Stimulated activated CD4-positive, alpha-beta T cell treated with anti-CD3 and anti-CD28 coated beads, Interleukin-12 subunit alpha, Interleukin-12 subunit beta, amount 100 ng/mL, for 4 hours (primary cell): ENCODE results near the gene ANAPC16.
"Not testable (repeated sequence)": the region's sequence is repeated elsewhere in the genome, so short reads cannot be mapped to it uniquely, and the experiment has no call there.

Experiments used
- DNase-seq: peaks from one replicate; pipeline ENCODE4 v3.0.0-alpha.2; 2020

The ANAPC16 gene

GRCh38 chr10:72218325-72218724 lies 2.5 kb downstream of the ANAPC16 start:
- no peak for DNase-seq

DNA sequence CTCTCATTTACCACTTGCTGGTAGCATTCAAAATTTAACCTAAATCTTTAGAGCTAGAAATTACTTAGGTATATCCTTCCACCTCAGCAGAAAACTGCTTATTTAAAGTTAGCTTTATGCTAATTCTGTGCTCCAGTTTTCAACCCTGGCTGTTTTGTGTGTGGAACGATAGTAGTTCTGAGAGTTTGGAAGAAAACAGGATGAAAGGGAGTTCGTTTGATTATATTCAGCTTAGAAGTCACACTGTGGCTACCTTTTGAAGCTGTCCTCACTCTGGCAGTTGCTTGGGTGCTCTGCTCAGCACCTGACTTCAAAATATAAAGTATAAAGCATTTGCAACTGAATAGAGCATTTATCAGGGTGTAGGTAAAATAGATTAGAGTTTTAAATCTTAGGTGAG lies 2.9 kb downstream of the ANAPC16 start:
- no peak for DNase-seq

DNA sequence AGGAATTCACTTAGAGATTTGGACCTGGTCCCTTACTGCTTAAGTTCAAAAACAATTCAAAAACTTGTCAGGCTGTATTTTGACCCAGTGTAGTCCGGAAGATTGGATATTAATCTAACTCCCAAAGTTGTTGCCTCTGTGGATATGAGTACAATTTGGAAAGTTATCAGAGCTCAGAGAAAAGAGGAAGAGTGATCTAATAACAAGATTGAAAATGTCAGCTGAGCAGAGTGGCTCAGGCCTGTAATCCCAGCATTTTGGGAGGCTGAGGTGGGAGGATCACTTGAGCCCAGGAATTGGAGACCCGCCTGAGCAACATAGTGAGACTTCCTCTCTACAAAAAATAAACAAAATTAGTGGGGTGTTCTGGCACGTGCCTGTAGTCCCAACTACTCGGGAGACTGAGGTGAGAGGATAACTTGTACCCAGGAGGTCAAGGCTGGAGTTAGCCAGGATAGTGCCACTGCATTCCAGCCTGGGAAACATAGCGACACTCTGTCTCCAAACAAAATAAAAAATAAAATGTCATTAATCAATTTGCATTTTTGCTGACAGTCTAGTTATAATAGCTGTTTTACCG lies 3.5 kb downstream of the ANAPC16 start:
- DNase-seq, result no peak

DNA sequence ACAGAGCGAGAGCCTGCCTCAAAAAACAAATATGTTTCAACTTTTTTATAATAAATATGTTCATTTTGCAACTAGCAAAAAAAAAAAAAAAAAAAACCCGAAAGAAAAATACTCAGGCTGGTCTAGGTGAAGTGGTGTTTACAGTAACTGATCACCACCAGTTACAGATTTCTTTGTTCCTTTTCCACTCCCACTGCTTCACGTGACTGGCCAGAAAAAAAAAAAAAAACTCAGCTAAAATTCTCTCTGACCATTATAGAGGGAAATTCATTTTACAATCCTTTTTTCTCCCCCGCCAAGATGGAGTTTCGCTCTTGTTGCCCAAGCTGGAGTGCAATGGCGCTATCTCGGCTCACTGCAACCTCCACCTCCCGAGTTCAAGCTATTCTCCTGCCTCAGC lies 4.8 kb downstream of the ANAPC16 start:
- no peak for DNase-seq

- DNase-seq, result no peak
Observed at GRCh38 chr10:72221278-72221677, 5.5 kb downstream of the ANAPC16 start.

DNA sequence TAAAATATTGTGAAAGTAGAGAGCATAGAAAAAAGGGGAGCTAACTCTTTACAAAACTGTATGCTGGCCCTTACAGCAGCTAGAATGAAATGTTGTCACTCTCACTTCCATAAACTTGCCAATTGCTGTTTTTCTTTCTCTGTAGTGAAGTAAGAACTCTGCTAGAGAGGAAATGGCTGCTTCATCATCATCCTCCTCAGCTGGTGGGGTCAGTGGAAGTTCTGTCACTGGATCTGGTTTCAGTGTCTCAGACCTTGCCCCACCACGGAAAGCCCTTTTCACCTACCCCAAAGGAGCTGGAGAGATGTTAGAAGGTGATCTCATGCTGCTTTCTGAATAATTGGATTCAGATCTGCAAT lies 7.9 kb downstream of the ANAPC16 start:
- no peak for DNase-seq

DNA sequence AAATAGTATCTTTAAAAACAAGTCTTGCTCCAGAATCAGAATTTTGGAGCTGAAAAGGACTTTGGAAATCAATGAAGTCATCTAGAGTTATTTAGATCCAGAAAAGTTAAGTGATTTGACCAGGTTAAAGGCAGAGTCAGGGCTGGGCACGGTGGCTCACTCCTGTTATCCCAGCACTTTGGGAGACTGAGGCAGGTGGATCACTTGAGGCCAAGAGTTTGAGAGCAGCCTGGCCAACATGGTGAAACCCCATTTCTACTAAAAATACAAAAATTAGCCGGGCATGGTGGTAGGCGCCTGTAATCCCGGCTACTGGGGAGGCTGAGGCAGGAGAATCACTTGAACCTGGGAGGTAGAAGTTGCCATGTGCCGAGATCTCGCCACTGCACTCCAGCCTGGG lies 8.4 kb downstream of the ANAPC16 start:
- DNase-seq, result not testable (repeated sequence)

GRCh38 chr10:72226418-72227027 lies 10.7 kb downstream of the ANAPC16 start:
- DNase-seq, result no peak

DNA sequence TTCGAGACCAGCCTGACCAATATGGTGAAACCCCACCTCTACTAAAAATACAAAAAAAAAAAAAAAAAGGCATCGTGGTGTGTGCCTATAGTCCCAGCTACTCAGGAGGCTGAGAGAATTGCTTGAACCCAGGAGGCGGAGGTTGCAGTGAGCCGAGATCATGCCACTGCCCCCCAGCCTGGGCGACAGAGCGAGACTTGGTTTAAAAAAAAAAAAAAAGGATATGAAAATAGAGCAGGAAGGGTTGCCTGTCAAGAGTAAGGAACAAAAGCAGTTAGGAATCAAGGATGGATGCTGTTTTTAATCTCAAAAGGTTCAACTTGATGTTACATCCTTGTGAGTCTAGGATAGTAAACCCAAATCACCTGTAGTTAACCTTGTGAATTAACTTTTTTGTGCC lies 12.0 kb downstream of the ANAPC16 start:
- DNase-seq, result no peak

GRCh38 chr10:72228318-72228751 lies 12.5 kb downstream of the ANAPC16 start:
- DNase-seq, result no peak

DNA sequence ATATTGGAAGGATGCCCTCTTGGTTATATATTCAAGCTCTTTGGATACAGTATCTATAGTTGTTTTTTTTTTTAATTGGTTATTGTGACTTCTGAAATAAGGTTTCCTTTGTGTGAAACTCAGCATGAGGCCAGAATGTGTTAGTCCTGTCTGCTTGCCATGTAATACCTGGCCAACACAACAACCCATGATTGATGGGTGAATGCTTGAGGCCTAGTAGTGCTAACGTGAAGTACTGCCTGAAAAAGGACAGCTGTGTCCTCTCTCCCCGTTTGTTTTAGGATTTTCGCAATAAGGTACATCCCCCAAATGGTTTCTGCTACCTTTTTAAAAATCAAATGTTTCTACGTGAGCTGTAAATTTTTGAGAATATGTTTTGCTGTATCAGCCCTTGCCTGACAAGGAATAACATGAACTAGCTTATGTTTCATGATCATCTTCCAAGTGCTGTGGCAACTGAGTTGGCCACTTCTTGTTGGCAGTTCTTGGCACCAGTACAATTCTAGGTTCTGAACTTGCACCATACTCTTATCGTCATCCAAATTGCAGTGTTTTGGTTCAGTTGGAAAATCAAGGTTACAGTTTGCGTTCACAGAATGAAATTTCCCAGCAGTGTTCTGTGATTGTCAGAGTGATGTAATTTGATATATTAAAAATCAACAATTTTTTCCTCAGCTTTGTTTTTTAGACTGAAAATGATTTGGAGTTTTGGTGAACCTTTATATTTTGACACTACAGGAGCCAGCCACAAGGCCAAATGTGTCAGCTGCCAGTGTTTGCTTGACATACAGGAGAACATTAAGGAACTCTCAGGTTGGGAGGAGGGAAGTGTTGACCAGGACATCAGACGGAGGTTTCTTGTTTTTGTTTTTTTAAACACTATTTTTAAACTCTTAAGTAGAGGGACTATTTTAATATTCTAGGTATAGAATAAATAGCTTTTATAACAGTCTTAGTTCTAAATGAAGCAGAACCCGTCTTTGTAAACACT lies 13.7 kb downstream of the ANAPC16 start:
- no peak for DNase-seq

- no peak for DNase-seq
Observed at GRCh38 chr10:72233621-72234020, 17.8 kb downstream of the ANAPC16 start.

GRCh38 chr10:72234560-72235095 lies 18.8 kb downstream of the ANAPC16 start:
- DNase-seq, result no peak

- DNase-seq, result no peak
Observed at GRCh38 chr10:72235544-72236279, 19.9 kb downstream of the ANAPC16 start.

DNA sequence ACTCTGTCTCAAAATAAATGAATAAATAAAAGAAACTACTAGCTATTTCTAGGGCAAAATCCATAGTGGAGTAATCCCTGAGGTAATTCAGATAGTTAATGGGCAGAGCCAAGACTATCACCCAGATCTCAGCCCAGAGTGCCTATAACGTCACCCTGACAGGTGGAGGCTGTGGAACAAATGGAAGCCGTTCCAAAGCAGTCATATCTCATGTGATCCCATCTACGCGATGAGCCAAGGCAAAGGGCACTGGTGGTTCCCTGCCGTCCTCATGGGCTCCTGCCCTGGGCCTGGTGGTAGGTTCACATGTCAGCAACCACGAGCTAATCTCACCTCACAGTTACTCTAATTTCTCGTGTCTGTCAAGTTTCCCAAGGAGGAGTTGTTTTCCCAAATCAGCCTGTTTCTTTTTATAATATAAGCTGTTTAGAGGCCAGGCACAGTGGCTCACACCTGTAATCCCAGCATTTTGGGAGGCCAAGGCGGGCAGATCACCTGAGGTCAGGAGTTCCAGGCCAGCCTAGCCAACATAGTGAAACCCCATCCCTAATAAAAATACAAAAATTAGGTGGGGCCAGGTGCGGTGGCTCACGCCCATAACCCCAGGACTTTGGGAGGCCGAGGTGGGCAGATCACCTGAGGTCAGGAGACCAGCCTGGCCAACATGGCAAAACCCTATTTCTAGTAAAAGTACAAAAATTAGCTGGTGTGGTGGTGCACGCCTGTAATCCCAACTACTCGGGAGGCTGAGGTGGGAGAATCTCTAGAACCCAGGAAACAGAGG lies 22.8 kb downstream of the ANAPC16 start:
- DNase-seq, result no peak

DNA sequence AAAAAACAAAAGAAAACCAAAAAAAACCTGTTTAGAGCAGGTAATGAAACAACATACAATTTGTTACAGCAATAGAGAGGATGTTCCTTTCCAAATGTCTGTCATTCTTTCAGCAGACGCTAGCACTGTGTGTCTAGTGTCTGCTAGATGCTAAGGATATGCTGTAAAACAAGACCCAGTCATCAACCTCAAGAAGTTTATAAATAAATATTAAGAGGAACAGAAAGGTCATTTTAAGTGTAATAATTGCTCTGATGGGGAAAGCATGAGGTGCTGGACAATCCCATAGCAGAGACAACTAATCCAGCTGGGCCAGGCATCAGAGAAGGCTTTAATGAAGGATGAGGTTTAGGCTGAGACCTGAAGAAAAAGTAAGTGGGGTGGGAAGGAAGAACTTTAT lies 23.6 kb downstream of the ANAPC16 start:
- DNase-seq, result no peak

GRCh38 chr10:72240371-72240770 lies 24.6 kb downstream of the ANAPC16 start:
- DNase-seq, result no peak

DNA sequence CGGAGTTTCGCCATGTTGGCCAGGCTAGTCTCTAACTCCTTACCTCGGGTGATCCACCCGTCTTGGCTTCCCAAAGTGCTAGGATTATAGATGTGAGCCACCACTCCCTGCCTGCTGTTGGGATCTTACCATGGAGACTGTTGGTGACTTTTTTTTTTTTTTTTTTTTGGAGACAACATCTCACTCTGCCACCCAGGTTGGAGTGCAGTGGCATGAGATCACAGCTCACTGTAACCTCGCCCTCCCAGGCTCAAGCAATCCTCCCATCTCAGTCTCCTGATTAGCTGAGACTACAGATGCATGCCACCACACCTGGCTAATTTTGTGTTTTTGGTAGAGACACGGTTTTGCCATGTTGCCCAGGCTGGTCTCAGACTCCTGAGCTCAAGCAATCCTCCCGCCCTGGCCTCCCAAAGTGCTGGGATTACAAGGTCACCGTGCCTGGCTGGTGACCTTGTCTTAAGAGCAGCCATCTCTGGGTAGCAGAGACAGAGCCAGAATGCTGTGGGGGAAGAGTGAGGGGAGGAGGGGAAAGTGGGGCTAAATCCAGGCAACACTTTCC lies 26.0 kb downstream of the ANAPC16 start:
- no peak for DNase-seq

GRCh38 chr10:72242675-72243074 lies 26.9 kb downstream of the ANAPC16 start:
- no peak for DNase-seq

- no peak for DNase-seq
Observed at GRCh38 chr10:72243822-72244437, 28.1 kb downstream of the ANAPC16 start.

DNA sequence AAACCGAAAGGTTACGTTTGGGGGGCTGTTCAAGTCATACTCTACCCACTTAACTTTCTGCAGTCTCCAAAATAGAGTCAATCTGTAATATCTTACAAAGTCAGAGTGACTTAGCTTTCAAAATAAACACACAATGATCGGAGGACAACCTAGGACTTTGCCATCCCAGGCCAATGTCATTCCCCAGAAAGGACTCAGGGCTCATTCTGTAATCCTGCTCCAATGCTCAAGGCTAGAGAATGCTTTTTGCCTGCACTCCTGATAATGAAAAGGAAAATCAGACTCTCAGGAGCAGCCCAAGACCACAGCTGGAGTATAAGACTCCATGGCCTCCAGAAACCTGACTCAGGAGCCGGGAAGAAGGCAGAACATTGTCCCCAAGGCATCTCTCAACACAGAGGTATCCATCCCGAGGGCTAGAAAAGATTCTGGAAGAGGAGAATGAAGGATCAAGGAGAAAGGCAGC lies 28.8 kb downstream of the ANAPC16 start:
- no peak for DNase-seq
